HG02588 (cell line): ENCODE results near the gene BZW2.
A peak's percentile ranks its signal among the peaks of the same experiment; 100 is the strongest.

Source experiments
- ATAC-seq: cut with Tn5 transposase; IDR thresholded peaks from one replicate; pipeline ENCODE4 v1.9.1; 2021; ENCODE audit warnings: mild to moderate bottlenecking, moderate library complexity; ENCODE audit not compliant: unreplicated experiment

The BZW2 gene

DNA sequence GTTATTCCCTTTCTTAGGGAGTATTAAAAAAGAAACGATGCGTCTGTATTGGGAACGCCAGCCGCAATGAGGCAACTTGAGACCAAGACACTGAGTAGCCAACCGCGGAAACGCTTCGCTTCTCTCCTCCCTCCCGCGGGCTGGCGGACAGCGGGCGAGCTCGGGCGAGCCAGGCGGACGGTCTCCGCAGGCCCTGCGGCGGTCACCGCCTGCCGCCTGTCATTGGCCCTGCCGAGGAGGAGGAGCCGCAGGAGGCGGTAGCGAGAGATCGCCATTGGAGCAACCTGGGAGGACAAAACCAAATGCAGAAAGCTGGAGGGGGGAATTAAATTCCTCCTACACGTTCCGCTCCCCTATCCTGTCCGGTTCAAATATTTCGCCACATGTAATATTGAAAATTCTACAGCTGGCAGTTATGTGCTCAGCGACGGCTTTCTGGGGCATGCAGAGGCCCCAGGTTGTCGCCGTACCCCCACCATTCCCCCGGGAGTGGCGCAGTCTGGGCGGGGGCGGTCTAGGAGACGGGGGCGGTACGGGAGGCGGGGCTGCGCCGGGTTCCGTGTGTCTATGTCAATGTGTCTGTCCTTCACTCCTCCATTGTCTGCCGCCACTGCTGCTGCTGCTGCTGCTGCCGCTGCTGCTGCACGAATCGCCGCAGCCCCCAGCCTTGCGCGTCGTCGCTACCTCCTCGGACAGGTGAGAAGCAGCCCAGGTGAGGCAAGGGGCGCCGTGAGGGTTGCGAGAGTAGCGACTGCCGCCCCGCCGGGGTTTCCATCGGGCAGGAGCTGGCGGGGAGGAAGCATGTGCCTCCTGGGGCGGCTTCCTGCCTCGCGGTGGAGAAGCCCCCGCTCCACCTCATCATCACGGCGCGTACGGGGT lies at the start of gene BZW2, which contains the start of gene ANKMY2:
Gene BZW2 (plus strand): TSS at position 589 of the 879 bp plus-strand sequence. CDS start 19,263 bp downstream, outside the sequence.
Gene ANKMY2 (minus strand): TSS at position 162 of the 879 bp plus-strand sequence. CDS start 181 bp downstream, outside the sequence.
- peak; percentile 97 for ATAC-seq

DNA sequence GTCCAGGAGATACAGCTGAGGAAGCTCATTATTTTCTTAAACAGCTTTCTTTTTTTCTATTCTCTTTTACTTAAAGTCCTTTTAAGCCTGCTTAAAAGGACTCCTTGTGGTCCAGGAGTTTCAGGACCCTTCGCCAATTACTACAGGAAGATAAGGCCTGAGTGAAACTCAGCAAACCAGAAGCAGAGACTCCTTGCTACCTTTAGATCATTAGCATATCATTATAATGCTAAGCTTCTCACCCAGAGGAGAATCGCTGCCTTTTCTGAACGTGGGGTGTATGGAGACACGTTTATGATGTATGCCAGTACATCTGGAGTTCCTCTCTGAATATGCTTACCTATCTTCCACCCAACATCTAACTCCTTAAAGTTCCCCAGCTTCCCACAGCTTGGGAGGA lies 48.0 kb upstream of the BZW2 start:
- no peak for ATAC-seq

DNA sequence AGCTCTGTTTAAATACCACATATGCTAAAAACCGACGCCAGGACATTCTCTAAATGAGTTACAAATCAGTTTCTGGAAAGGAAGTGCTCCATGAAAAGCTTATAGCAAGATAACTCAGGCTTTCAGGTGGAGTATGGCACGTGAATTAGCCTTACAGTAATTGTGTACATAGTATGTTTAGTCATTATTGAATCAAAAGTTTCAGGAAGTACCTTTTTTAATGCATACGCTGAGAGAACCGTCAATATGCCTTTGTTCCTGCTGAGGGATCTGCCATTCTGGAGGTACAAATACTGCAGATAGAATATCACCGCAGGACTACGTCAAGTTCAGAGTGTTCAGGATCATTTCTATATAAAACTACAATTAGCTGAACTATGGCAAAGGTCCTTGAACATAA lies 46.1 kb upstream of the BZW2 start:
- no peak for ATAC-seq

DNA sequence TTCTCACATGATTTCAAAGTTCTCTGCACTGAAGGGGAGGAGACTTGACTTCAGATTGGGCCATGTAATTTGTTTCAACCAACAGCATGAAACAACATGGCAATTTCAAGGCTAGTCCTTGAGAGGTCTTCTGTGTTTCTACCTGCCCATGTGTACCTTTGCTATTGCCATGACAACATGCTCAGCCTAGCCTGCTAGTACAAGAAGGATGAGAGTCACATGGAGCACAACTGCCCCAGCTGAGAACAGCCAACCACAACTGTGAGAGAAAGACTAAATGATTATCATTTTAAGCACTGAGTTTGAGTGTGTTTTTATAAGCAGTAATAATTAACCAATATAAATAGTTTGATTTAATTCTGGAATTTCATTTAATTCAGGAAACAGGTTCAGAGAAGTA lies 42.3 kb upstream of the BZW2 start:
- no peak for ATAC-seq

DNA sequence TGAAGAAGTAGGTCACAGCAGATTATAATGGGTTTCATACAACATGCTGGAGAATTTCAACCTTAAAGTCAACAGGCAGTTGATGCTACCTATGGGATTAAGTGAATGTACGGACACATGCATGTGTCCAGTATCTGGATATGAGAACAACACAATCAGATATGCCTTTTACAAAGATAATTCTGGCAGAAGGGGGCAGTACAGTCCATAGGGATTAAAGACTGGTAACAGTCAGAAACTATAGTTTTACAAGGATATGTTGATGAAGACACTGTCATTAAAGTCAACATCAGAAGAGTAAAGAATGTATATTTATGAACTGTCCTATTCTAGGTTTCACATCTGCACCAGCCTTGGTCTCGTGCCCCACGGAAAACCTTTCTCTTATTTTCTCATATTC lies 41.9 kb upstream of the BZW2 start:
- ATAC-seq = no peak

DNA sequence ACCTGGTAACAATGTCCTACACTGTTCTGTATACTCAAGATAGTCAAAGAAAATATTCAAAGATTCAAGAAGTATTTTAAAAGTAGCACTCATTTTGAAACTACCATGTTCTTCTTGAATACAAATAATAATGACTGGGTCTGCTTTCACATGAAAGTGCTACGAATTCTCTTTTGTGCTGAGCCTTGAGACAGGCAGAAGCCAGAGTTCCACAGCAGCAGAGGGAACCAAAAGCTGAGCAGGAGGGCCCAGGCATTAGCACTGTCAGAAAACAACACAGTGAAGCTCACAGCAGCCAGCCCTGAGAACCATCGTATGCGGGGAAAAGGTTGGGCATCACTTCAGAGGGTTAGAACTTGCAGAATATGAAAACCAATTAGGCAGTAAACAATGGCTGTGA lies 39.3 kb upstream of the BZW2 start:
- ATAC-seq = no peak

DNA sequence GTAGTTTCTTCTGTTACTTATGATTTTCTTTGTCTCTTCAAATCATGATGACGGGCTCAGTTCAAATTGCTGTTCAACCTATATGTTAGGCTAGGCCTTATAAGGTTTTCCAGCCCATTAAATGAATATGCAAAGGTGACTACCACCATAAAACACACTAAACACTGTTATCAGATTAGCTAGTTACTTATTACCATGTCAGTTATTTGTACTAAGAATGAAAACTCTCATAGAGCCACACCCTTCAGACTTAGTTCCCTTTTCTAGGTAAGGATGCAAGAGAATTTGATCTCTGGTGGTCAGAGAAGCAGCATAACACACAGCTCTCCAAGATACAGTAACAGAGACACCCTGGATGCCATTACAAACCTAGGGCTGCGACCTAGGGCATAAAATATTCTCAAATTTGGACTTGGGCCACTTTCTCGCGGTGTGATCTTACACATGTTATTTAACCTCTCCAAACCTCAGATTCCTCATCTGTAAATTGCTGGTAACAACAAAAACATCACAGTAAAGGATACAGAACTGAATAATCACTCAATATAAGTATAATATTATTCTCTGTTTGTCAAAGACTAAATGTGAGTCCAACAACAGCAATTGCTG lies 36.0 kb upstream of the BZW2 start:
- ATAC-seq = peak; percentile 81

DNA sequence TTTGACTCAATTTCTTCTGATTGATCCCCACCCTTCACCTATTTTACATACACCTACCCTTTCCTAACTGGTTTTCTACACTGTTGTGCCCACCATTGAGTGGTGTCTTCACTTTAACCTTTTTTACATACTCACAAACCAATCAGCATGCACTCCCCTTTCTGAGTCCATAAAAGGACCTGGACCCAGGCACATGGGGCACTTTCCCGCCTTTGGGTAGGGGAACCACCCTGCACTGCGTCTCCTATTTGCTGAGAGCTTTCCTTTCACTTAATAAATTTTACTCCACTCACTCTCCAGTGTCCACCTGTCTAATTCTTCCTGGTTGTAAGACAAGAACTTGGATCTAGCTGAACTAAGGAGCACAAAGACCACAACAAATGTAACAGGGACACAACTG lies 34.3 kb upstream of the BZW2 start:
- no peak for ATAC-seq

DNA sequence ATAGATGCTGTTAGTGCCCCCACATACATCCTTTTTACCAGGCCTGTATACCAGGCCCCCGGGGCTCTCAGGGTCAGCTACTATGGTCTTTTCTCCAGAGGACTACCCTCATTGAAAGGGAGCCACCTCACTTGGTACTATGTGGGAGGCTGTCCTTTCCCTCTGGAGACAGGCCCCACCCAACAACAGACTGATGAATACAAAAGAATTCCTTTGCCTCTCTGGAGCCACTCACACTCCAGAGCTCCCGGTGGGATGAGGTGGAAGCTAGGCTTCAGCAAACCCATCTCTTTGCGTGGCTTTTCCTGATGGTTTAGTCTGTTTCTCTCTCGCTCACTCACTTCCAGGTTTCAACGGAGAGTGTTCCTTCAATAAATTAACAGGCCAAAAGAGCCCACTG lies 30.8 kb upstream of the BZW2 start:
- ATAC-seq = no peak

DNA sequence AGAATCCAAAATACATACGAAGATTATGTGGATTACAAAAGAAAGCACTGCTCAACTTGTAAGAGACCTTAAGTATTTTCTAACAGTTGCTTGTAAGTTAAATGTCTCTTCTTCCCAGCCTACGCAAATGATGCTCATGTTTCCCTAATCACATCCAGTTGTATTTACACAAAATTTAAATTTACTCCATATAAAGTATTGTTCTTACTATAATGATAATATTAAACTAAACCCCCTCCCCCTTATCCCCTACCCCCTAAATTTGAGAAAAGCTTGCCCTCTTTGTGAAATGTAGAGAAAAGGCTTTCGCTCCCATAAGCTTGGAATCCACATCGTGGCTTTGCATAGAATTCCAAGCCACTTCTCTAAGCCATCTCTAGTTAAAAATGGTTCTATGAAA lies 29.9 kb upstream of the BZW2 start:
- ATAC-seq = no peak

DNA sequence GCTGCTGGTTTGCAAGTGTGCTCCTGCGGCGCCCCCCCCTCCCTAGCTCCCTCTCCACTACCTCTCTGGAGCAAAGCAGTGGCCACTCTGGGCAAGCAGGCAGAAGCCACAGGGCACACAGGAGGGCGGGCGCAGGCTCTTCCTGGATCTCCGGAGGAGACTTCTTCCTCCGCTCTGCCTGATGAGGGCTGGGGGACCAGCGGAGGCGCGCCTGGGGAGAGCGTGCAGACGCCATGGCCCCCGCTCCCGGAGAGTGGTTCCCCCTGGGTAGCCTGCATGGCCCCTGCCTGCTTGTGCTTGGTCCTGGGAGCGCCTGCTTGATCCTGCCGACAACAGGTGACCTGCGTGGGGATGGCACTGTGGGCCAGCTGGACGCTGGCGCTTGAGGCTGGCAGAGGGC lies 29.4 kb upstream of the BZW2 start:
- no peak for ATAC-seq

DNA sequence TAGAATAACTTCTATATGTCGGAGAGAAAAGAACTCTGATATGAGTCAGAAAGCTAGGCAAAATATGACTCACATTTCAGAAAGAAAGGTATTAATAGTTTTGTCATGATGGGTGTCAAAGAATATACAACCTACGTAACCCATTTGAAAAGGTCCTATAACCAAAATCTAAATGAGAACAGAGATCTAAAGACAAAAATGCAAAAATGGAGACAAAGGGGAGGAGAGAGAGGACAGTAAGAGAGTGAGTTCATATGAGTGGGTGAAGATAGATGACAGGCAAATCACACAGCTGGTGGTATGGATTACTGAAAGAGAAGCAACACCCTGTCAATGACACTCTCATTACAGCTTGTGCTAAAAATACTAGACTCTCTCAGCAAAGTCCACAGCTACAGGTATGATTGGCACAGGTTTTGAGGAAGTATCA lies 26.0 kb upstream of the BZW2 start:
- peak; percentile 93 for ATAC-seq

DNA sequence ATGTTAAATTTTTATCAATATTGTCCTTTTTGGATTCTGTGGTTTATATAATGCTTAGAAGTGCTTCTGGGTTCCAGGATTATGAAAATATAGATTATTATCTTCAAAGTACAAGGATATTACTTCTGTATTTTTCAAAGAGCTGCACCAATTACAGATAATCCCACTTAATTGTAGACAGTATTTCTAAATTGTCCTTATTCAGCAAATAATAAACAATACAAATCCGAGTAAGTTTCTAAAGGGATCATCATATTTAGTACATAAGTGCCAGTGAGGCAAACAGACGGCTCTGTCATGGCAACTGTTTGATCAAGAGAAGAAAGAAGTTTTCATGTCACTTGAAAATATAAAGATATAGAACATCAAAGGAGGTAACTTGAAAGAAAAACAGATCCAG lies 19.6 kb upstream of the BZW2 start:
- ATAC-seq = no peak

DNA sequence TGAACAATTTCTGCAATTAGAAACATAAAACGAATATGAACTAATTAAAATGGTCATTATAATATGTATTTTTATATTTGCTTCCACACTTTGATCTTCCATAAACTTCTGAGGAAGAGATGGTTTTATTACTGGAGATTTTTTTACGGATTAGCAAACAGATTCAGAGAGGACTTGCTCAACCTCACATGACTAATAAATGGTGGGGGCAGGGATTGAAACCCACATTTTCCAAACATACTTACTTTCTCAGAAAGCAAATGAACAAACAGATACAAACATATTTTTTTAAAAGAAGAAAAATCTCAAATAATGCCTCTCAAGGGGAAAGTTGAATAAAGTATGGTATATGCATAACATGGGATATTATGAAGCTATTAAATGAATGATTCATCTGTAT lies 18.7 kb upstream of the BZW2 start:
- no peak for ATAC-seq

DNA sequence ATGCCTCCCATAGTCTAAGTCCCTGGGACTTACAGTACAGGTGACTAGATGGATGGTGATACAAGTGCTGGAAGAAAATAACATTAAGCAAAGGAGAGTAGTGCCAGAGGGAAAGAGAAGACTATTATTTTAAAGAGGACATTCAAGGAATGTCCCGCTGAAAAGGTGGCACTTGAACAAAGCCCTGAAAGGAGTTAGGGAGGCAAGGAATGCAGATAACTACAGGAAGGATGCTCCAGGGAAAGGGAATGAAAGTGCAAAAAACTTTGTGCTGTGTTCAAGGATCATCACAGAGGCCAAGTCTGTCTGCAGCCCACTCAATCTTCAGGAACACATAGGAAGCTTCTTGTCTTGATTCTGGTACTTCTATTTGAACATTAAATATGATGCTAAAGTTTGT lies 15.3 kb upstream of the BZW2 start:
- no peak for ATAC-seq

DNA sequence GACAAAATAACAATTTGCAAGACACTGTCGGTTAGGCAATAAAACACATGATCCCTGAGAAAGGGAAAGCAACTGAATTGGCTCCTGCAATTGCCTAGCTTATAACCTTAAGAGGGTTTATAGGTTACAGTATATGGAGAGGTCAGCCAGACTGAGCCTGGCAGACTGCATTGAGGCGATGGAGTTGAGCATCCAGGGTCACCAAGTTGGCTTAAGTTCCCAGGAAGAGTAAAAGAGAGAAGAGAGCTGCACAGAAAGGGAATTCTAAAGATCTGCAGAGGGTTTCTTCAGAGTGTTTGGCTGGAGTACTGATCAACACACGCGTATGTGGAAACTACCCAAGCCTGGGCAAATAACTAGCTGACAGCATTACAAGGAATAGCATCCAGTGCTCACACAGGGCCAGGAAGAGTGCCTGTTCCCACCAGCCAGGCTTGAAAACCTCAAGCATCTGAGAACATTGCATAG lies 11.7 kb upstream of the BZW2 start:
- no peak for ATAC-seq

DNA sequence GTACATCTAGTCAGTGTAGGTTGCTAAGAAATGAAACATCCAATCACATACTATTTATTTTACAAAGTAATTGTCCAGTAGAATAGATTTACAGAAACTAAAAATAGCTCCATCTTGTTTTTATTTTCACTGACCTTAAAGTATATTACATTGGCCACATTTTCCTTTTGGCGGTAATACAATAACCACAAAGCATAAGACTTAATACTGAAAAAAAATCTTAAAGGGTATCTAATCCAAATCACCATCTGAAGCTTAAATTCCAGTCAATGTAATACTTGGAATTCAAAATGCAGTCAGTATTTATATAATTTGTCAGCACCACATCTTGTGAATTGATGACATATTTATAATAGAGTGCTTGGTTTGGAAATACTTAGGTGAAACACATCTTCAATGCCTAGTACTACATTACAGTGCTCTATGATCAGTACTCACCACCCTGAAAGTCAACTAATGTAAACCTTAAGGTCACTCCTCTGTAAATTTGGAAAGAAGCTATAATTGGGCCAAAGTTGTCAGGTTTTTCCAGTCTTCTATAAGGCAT lies 9.4 kb upstream of the BZW2 start:
- ATAC-seq = no peak

DNA sequence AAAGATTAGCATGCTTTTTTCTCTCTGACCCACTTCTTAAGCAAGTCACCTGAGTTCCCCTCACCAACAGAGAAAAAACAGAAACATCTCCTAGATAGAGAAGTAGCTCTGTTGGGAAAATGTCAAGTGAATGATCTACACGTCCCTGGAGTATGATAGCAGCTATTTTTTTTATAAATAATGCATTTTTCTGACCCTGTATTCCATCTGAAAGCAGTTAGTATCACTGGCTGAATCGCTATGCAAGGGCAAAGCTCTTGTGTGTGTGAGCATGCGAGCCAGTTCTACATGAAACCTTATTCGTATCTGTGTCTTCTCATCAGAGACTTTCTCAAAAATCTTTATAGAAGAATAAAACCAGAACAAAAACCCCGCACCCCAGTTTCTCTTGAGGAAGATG lies 8.6 kb upstream of the BZW2 start:
- no peak for ATAC-seq

DNA sequence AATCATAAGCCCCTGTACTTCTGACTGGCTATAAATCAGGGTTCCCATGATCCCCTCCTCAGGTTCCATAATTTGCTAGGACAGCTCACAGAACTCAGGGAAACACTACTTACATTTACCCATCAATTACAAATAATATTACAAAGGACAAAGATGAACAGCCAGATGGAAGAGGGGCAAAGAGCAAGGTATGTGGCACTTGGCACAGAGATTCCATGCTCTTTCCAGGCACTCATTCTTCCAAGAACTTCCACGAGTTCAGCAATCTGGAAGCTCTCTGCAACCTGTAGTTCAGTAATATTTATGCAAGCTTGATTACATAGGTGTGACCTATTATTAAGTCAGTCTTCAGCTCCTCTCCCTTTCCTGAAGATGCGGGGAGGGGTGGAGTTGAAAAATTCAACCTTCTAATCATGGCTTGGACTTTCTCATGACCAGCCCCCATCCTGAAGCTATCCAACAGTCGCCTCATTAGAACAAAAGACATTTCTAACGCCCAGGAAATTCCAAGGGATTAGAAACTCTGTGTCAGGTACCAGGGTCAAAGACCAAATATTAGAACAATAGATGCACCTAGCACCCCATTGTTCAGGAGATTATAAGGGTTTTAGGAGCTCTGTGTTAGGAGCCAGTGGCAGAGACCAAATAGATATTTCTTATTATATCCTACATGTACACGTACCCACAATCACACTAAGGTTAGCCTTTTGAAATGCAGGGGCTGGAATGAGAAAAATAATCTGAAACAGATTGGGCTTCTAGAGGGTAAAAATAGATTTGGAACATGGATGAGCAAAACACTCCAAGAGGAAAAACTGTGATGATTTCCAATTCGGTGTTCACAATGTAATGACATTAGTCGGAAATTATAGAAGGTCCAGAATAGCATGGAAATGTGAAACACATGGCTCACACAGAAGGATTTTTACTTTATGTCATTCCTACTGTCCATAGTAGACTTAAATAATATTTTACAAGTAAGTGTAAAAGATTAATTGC lies 7.4 kb upstream of the BZW2 start:
- ATAC-seq = no peak

DNA sequence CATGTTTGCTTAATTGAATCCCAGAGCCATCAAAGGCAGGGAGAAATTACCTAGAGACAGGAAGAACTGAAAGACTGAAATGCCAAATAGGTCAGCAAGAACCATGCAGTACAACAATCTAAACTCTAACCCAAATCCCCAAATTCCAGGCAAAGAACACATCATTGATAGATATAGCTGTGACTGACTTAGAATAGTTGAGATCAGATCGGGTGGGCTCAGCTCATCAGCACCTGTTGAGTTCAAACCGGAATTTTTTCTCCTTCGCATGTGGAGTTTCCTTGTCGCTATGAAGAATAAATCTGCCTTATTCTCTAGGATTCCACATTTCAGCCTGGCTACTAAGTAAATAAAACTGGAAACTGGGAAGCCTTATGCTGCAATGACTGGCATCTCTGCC lies 1.8 kb upstream of the BZW2 start:
- ATAC-seq = no peak
